LNCaP clone FGC (cell line): ENCODE measurements around the gene ASTN2.

Experiments used
- DNase-seq: peaks from one replicate; pipeline ENCODE4 v3.0.0-alpha.2; 2011; ENCODE audit warnings: low read depth
- H3K4me3 ChIP-seq: 2 replicates; pipeline ENCODE4 v1.5.1; 2011; ENCODE audit warnings: mild to moderate bottlenecking, low read depth, low read length, control low read depth
- CTCF ChIP-seq: IDR thresholded peaks from 2 replicates; pipeline ENCODE4 v1.5.1; 2012; ENCODE audit warnings: mild to moderate bottlenecking; ENCODE audit not compliant: control insufficient read depth, insufficient read depth; ENCODE audit errors: extremely low read depth

Gene ASTN2

GRCh38 chr9:117191504-117192261 lies 223.2 kb downstream of the ASTN2 start:
- DNase-seq, result no peak

GRCh38 chr9:117189121-117189520 lies 225.7 kb downstream of the ASTN2 start:
- H3K4me3 ChIP-seq, result no peak overlapping the region
- TF ChIP-seq CTCF, result no peak
- no peak for DNase-seq

More at GRCh38 chr9:117191504-117192261, 223.2 kb downstream of the ASTN2 start:
- H3K4me3 ChIP-seq, result no peak overlapping the region
- TF ChIP-seq CTCF, result no peak

- no peak for DNase-seq
- TF ChIP-seq CTCF, result no peak
- H3K4me3 ChIP-seq, result no peak overlapping the region
These were observed 226.5 kb downstream of the ASTN2 start for GRCh38 chr9:117188394-117188793.

GRCh38 chr9:117187498-117187897 lies 227.4 kb downstream of the ASTN2 start:
- no peak for TF ChIP-seq CTCF
- no peak overlapping the region for H3K4me3 ChIP-seq
- DNase-seq, result no peak

- TF ChIP-seq CTCF, result no peak
- H3K4me3 ChIP-seq, result no peak overlapping the region
- DNase-seq, result no peak
These were observed 230.7 kb downstream of the ASTN2 start for GRCh38 chr9:117184173-117184572.

- no peak for TF ChIP-seq CTCF
- no peak for DNase-seq
- no peak overlapping the region for H3K4me3 ChIP-seq
These were observed 232.8 kb downstream of the ASTN2 start for GRCh38 chr9:117182046-117182445.
